Stimulated activated CD8-positive, alpha-beta memory T cell treated with anti-CD3 and anti-CD28 coated beads, Interleukin-12 subunit alpha, Interleukin-12 subunit beta, amount 100 ng/mL, for 24 hours (primary cell): Measurements from ENCODE around the gene CALCOCO1.
"Not testable (repeated sequence)": the region's sequence is repeated elsewhere in the genome, so short reads cannot be mapped to it uniquely, and the experiment has no call there.

Experiments used
- DNase-seq: peaks from one replicate; pipeline ENCODE4 v3.0.0-alpha.2; 2020; ENCODE audit errors: extremely low read depth

The CALCOCO1 gene

DNA sequence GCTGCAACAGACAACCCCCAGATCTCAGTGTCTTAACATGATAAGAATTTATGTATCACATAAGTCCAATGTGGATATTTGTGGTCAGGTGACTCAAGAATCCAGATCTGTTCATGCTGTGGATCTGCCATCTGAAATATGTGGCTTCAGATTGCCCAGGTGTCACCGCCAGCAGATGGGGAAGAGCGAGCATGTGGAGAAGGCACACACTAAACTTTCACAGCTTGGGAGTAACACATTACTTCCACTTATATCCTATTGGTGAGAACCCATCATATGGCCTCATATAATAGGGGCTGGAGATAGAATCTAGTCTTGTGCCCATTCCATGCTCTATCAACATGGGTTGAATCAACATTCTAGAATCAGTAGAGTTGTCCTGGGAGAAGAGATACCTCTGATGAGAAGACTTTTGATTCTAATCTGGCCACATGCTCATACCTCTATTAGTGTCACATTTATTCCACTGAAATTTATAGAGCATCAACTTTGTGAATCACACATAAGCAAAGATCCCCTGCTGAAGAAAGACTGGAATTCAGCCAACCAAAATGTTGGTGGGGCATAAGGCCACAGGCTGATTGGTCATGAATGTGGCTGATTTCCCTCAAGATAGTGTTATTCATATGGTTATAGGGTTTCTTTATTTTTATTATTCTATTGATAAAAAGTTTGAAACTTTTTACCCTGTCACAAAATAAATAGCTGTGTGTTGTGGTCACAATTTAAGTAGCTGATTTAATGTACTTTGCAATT is 6.0 kb upstream of the CALCOCO1 start:
- no peak for DNase-seq

DNA sequence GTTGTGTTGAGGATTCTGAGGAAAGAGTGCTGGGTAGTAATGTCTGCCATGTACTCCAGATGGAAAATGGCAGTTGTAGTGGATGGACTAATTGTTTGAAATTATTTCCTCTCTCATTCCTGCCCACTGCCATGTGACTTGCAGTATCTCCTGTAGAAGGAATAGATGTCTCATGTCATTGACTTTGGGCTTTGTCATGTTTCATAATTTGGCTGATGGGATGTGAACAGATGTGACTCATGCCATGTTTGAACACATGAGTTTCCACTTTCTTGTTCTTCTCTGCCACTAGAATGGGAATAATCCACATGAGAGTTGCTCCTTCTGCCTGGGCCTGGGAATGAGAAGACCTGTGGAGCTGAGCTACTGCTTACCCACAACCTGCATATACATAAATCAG is 2.4 kb upstream of the CALCOCO1 start:
- no peak for DNase-seq

DNA sequence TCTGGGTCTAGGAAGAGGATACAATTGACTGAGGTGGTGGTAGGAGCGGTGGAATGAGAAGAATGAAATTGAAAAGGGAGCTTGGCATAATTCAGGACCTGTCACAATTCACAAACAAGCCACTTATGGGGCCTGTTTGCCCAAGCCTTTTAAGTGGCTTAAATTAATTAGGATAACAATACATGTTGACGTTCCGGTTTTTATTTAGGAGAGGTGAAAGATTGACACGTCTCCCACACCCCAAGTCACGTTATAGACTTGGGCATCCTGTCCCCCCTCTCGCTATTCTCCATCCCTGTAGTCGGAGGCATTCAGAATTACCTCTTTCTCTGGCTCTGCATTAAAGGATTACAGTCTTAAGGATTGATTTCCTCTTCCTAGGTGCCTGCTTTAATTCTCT is 954 bp upstream of the CALCOCO1 start:
- DNase-seq = no peak

DNA sequence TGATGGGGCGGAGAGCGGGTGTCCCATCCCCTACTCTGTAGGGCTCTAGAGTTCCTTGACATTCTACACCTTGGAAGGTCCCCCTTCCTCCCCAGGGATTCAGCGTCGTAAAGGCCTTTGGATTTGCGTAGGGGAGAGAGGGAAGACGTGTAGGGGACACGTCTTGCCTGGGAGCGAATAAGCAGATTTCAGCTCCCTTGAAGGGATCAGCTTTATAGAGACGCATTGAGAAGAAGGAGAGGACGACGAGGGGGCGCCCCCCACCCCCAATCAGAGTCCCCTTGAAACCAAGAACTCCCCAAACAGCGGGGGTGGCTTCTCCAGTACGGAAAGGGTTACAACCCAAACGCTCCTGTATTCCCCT is 324 bp downstream of the CALCOCO1 start:
- no peak for DNase-seq

DNA sequence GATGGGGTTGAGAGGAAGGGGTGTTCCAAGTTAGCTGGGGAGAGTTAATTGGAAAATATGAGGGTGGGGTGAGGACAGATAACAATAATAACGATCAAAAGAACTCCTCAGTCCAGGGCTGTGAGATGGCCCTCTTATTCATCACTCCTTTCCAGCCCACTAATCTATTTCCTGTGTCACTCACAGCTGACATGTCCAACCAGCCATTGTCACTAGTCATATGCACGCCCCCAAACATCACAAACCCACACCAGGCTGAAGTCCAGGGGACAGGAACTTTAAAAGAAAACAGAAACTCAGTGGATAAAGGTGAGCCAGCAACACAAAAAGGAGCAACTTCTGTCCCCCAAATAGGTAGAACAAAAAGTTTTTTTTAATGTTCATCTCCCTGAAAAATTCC is 911 bp downstream of the CALCOCO1 start:
- no peak for DNase-seq

DNA sequence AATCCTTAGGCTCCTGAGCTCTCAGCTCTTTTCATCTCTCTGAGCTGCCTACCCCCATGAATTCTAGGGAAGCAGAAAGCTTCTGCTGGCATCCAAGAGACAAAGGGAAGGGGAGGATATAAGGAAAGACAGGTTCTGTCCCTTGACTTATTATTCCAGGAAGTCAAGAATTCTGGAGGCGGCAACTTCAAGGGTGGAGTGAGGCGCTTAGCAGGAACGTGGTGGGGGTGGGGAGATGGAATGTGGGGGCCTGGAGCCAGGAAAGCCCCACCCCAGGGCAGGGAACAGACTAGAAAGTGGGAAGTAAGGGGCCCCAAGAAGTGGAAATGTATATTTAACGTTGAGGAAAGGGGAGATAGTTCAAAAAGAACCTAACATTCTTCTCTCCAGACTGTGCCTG is 1.4 kb downstream of the CALCOCO1 start:
- DNase-seq = no peak

DNA sequence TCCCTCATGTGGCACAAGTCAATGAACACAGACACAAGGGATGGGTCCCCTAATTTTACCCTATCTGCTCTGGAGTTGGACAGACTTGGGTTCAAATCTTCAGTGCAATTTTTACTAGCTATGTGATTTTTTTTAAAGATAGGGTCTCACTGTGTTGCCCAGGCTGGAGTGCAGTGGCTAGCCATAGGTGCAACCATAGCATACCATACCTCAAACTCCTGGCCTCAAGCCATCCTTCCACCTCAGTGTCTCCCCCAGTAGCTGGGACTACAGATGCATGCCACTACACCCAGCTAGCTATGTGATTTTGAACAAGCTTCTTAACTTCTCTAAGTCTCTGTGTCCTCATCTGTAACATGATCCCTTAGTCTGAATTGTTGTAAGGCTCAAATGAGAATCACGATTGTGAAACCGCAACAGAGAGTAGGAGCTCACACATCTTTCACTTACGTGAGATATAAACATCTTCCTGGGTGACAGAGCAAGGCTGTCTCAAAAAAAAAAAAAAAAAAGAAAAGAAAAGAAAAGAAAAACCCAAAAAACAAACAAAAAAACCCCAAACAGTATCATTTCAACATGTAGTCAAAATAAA is 4.7 kb downstream of the CALCOCO1 start:
- no peak for DNase-seq

DNA sequence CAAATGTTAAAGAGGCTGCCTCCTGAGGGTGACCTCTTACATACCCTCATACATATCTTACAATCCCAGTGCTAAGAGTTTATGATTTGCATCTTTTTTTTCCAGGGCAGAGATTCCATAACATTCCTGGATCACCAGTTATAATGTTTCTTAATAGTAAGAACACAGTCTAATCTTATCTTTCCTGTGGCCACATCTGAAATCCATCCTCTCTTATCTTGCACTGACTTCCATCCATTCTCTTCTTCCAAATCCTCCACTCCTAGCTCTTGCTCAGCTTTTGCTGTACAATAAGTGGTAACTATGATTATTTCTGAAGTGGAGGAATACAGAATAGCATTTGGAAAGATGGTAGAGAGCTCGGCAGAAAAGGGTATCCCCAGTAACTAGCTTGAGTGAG is 6.3 kb downstream of the CALCOCO1 start:
- DNase-seq = no peak

DNA sequence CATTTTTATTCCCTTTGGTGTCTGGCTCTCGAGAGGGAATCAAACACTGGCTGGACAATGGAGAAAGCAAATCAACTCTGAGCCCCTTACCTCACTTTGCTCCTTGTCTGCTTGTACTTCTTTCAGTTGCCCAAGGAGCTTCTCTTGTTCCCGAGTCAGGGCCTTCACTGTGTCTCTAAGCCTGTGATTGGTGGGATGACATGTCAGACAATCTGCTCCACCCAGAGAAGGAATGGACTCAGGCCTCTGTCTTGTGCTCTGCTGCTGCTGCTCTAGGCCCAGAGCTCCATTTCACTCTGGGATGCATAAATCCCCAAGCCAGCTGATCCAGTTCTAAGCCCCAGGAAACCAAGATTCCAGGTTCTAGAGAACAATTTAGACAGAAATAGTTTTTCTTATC is 7.6 kb downstream of the CALCOCO1 start:
- DNase-seq = no peak

DNA sequence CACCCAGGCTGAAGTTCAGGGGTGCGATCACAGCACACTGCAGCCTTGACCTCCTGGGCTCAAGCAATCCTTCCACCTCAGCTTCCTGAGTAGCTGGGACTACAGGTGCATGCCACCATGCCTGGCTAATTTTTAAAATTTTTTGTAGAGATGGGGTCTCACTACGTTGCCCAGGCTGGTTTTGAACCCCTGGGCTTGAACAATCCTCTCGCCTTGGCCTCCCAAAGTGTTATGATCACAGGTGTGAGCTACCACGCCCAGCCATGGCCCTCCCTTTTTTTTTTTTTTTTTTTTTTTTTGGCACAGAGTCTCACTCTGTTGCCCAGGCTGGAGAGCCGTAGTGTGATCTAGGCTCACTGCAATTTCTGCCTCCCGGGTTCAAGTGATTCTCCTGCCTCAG is 8.7 kb downstream of the CALCOCO1 start:
- not testable (repeated sequence) for DNase-seq

DNA sequence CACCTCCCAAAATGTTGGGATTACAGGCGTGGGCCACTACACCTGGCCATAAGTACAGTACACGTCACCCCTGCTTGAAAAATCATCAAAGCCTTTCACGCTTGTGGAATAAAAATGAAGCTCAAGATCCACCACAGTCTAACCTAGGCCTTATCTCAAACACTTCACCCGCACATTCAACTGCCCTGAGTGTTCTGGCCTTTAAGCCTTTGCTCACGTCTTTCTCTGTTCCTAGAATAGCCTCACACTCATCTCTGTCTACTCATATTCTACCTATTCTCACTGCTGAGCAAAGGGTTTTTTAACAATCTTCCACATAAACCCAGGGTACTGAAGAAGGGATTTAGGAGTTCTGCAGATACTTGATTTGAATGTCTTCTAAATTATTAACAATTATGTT is 9.9 kb downstream of the CALCOCO1 start:
- DNase-seq = no peak

DNA sequence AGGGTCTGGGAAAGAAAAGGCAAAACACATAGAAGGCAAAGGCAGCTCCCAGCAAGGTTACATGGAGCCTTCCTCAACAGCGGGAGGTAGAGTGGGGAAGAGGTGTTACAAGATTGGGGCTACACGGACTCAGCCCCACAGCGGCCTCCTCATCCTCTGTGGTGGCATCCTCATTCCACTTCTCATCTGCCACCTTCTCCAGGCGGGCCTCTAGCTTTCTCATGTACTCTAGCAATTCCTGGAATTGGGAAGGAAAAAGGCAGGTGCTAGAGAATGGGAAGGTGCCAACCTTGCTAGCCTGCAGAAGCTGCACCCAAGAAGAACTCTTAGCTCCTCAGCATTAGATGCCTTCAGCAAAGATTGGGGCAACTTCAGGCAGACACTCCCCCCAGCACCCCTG is 13.2 kb downstream of the CALCOCO1 start:
- no peak for DNase-seq

DNA sequence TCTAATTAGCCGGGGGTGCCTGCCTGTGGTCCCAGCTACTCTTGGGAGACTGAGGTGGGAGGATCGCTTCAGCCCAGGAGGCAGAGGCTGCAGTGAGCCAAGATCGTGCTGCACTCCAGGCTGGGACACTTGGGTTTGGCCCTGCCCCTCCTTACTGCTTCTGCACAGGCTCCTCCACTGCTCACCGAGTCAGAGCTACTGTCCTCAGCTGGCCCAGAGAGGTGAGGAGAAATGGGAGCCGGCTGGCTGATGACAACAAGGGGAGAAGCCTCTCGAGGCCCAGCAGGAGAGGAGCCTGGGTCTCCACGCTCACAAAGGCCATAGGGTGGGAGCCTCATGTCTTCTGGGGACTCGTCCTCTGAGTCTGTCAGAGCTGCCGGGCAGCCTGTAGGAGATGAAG is 13.7 kb downstream of the CALCOCO1 start:
- no peak for DNase-seq

DNA sequence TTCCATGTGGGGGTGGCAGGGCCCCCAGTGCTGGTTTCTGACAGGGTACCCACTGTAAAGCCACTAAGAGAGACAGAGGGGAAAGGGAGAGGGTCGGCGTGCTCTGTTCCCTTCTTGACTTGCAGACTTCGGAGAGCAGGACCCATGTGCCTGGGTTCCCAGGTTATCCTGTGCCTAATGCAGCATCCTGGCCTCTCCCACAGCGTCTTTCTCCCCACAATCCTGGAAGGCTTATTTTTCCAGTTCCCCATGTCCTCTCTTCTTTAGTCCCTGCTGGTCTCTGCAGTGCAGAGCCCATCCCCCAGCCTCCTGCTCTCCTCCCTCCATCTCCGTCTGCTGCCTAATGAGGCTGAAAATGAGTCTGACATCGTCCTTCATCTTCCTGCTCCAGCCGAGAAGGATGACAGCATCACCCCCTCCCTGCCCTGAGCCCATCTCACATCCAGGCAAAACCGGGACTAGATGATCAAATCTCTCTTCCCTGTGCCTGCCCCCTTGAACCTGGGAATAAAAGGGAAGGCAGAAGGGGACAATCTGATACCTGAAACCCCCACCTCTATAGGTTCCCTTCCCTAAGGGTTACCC is 15.1 kb downstream of the CALCOCO1 start:
- no peak for DNase-seq

DNA sequence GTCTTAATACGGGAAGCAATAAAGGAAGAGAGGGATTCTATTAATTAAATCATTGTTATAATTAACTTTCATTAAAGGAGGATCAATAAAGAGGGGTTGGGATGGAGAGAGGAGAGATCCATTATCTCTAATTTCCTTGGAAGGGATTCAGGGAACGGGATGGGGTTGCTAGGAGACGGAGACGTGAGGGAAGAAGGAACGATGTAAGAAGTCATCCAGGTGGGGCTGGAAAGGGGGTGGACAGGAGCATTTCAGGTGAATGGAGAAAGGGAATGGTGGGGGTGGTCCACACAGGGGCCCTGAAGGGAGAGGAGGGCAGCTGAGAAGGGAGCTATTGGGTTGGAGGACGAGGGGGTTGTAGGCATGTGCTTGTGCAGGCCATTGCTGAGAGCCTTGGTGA is 17.2 kb downstream of the CALCOCO1 start:
- no peak for DNase-seq

DNA sequence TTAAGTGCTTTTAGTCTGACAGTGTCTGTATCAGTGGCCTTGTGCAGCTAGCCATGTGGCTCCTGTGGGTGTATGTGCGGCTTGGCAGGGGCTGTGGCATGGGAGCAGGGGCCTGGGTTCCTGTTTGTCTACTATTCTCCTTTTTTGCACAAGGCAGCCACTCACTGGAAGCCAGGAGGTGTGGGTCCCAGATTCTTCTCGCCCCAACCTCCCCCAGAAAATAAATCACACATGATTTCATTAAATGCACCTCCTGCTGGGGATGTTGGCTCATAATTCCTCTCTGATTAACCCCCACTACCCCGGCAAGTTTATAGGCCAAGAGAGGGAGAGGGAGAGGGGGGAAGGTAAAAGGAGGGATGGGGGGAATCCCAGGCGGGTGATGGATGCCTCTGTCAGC is 17.6 kb downstream of the CALCOCO1 start:
- no peak for DNase-seq

DNA sequence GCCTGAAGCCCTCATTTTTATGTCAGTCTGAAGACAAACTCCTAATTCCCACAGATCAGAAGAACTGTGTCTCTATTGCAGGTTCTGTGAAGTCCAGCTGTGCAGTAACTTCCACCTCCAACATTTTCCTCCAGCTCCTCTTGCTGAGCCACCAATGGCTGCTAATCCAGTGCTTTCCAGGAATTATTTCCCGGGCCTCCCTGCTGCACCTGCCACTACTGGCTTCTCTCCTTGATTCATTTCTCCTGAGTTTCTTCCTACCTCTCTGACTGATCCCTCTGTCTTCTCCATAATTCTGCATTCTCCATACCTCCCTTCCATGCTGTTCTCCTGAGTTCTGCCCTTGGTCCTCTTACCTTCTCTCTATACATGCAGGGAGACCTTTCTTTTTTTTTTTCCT is 21.2 kb downstream of the CALCOCO1 start:
- no peak for DNase-seq

DNA sequence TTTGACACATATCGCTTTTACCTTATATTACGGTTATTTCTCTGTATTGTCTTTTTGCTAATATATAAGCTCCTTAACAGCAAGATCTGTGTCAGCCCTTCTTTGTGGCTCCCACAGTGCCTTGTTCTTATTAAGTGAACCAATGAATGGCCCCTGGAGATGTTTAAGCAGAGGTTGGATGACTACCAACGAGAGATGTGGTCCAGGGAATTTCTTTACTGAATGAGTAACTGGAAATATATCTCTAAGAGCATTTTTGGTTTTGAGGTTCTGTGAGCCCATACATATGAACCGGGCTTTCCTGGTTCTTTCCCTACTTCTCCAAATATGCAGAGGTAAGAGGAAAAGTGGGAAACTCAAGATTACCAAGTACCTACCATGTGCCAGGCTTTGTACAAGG is 23.5 kb downstream of the CALCOCO1 start:
- no peak for DNase-seq

DNA sequence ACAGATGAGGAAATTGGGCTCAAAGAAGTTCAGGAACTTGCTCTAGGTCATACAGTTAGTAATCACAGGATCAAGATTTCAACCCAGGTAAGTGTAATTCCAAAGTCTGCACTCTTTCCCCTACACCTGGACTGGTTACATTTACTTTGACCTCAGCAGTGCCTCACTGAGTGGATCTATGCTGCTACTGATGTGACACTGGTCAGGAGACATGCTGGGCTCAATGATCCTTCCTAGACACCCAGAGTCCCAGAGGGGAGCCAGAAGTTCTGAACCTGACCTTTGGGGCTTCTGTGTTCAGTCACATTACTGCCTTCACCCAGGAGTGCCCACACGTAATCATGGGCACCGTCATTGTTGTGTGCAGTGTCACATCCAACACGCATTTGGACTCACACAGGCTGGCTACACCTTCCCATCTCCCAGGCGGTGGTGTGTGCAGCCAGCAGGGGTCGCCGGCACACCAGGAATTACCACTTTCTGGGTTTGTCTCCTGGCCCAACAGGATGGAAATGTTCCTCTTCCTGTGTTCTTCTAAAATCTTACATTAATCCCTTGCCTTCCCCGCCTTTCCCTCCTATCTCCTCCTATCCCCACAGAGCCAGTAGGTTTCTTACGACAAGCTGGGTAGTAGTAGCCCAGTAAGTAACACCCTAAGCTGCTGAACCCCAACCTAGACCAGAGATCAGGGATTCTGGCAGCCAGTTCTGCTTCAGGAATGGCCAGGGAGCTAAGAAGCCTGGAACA is 25.6 kb downstream of the CALCOCO1 start:
- peak; percentile 34 for DNase-seq

DNA sequence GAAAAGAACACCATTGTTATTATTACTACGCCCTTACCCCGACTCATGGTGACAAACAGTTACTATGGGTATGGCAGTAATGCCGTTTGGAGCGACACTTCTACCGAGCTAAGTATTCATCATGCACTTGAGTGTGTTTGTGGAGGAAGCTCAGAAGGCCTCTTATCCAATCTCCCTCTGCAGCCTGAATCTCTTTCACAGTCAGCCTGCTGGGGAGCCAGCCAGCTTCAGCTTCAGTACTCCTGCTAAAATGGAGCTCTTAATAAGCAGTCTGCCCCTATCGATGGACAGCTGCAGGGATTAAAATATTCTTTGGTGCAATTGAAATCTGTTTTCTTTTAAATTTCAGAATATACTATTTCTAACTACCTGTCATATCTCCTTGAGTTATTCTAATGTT is 26.7 kb downstream of the CALCOCO1 start:
- no peak for DNase-seq

DNA sequence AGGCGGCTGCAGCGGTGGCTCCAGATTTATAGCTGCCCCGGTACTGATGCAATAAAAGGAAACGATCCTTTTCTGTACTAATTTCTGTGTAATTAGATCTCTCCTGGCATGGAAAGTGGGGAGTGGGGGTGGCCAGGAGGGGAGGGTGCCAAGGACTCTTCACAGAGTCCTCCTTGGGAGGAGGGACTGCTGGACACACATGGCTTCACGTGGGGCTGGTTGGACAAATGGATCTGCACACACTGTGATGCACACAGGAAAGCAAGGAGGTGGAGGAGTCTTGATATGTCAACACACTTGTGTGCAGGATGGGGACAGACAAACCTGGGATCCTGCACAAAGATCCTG is 27.6 kb downstream of the CALCOCO1 start:
- no peak for DNase-seq

DNA sequence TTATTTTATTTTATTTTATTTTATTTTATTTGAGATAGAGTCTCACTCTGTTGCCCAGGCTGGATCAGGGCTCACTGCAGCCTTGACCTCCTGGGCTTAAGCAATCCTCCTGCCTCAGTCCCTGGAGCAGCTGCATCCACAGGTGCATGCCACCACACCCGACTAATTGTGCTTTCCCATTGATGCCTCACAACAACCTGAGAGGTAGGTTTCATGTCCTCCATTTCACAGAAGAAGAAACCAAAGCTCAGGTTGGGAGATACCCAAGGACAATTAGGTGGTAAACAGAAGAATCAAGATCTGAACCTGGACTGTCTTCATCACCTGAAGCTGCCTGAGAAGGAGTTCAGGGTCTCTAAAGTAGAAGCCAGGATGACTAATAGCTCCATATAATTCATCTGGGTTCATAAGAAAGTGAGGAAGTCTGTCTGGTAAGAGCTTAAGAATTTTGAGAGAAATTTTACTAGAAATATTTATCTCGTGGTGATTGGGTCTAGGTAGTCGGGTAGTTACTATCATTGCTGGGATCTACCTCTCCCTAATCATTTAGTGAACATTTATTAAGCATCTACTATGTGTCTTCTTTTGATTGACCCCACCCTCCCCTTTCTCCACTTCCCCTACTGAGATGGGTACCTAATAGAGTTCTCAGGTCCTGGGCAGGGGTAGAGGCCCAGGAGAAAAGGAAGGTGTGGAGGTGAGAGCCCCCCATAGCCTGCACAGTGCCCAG is 28.1 kb downstream of the CALCOCO1 start:
- DNase-seq = no peak
